Sigmoid colon (tissue), 7 donors: ENCODE measurements around the gene MAMDC2. TPM values are rescaled to one million over a fixed set of nuclear protein-coding genes. Genes with fewer than 3 reads are reported as not detected.

Source experiments
- DNase-seq: peaks from one replicate; pipeline ENCODE4 v3.0.0-alpha.2; 2019
- H3K27ac ChIP-seq, 4 donors: fragments of 200-600 bp; sonication (generic); one replicate each; pipeline ENCODE4 v1.5.1; 2016 to 2019; ENCODE audit warnings: mild to moderate bottlenecking in 1 of 4
- H3K27me3 ChIP-seq, 3 donors: fragments of 200-600 bp; sonication (generic); one replicate each; pipeline ENCODE4 v1.5.1; 2019; ENCODE audit warnings: mild to moderate bottlenecking in 1 of 3
- H3K36me3 ChIP-seq, 4 donors: fragments of 200-600 bp; sonication (generic); one replicate each; pipeline ENCODE4 v1.5.1; 2016 to 2019
- H3K4me1 ChIP-seq, 4 donors: fragments of 200-600 bp; sonication (generic); one replicate each; pipeline ENCODE4 v1.5.1; 2017 to 2019
- H3K4me3 ChIP-seq, 4 donors: fragments of 200-600 bp; sonication (generic); one replicate each; pipeline ENCODE4 v1.5.1; 2017 to 2019; ENCODE audit warnings: mild to moderate bottlenecking in 2 of 4, moderate library complexity in 1 of 4
- H3K9me3 ChIP-seq, 4 donors: fragments of 200-600 bp in 3 of 4; sonication (generic) in 3 of 4; one replicate each; pipeline versions ENCODE4 v1.5.1 to v1.6.1; 2013 to 2019
- CTCF ChIP-seq, 4 experiments: fragments of 450-650 bp in 3 of 4; fragments of 200-600 bp in 1 of 4; IDR thresholded peaks; one replicate each; pipeline ENCODE4 v1.5.1; 2016 to 2019; ENCODE audit warnings: antibody characterized with exemption in 4 of 4, mild to moderate bottlenecking in 3 of 4, moderate library complexity in 2 of 4
- EP300 ChIP-seq, 4 donors: sonication (generic); formaldehyde crosslinking; IDR thresholded peaks; one replicate each; pipeline ENCODE4 v1.6.1; 2017; ENCODE audit warnings: antibody characterized with exemption in 4 of 4
- POLR2A ChIP-seq, 2 donors: fragments of 450-650 bp; IDR thresholded peaks; one replicate each; pipeline ENCODE4 v1.6.1; 2016; ENCODE audit warnings: antibody characterized with exemption in 2 of 2, mild to moderate bottlenecking in 2 of 2, moderate library complexity in 2 of 2
- POLR2AphosphoS5 ChIP-seq, 4 donors: sonication (generic); formaldehyde crosslinking; IDR thresholded peaks; one replicate each; pipeline ENCODE4 v1.6.1; 2017; ENCODE audit warnings: antibody characterized with exemption in 4 of 4
- WGBS, 2 donors: extraction: QIAGEN DNeasy Blood & Tissue Kit; methylation state at CpG; one replicate each; pipeline ENCODE4 v1.1.7; 2013; 5-methylcytosine and 5-hydroxymethylcytosine counted together
- intact Hi-C: fragments of 100-400 bp; cut with DNase I; formaldehyde crosslinking; loops from one replicate; pipeline ENCODE4 v1.15.1; 2023
- polyA plus RNA-seq, 3 donors: library from polyadenylated mRNA; stranded (reverse); fragments of 200-250 nt; gene quantifications; one replicate each; pipeline ENCODE4 v1.2.3, GENCODE V29; 2013
- total RNA-seq, 4 donors: library from RNA; depleted of rRNA; stranded (reverse); fragments of >200 nt; gene quantifications; one replicate each; pipeline ENCODE4 v1.1.0, GENCODE V29; 2016
- donor health status: healthy with polysubstance abuse.
- donor health status: Bipolar disorder and iron deficiency.
- donor health status: healthy.

MAMDC2 gene
- total and polyA plus RNA-seq, 7 donors: 2.5 to 167 (median 89.9) TPM

- TF ChIP-seq POLR2A (IDR thresholded peaks at IDR 0.05) (no peak), POLR2AphosphoS5 (IDR thresholded peaks at IDR 0.05) (no peak), EP300 (IDR thresholded peaks at IDR 0.05) (no peak), CTCF (IDR thresholded peaks at IDR 0.05) (no peak)
- 5 to 8% methylated on average over 27 of the region's 27 CpGs for WGBS, 2 donors
- H3K9me3 ChIP-seq: no peaks in the 10 kb centered on the region
- H3K36me3 ChIP-seq: no peaks in the 10 kb centered on the region
- H3K27me3 ChIP-seq: no peaks in the 10 kb centered on the region
- peak overlapping the region; percentile 71 to 77 (median 74) for H3K4me3 ChIP-seq
- H3K4me1 ChIP-seq: peaks cover 0 to 69% (median 53%) of the 10 kb centered on the region in 4 donors
- intact Hi-C loops: loop anchor here (5.0 to 10.0 kb wide), 4 partner anchors 159 to 344 kb away; no protein-coding TSS in a partner anchor
- peak; percentile 64 for DNase-seq
- H3K27ac ChIP-seq: peak overlapping the region; percentile 90 to 95 (median 91)
Observed at GRCh38 chr9:70257991-70258691, 214.5 kb downstream of the MAMDC2 start.

- no peaks in the 10 kb centered on the region for H3K36me3 ChIP-seq
- peak within 1 kb of the TSS; percentile 71 to 77 (median 74) for H3K4me3 ChIP-seq
- intact Hi-C loops: loop anchor here (5.0 to 10.0 kb wide), 4 partner anchors 158 to 343 kb away; no protein-coding TSS in a partner anchor
- H3K9me3 ChIP-seq: no peaks in the 10 kb centered on the region
- no peaks in the 10 kb centered on the region for H3K27me3 ChIP-seq
- H3K27ac ChIP-seq: peak within 1 kb of the TSS; percentile 90 to 95 (median 91)
- H3K4me1 ChIP-seq: peaks cover 0 to 74% (median 57%) of the 10 kb centered on the region in 4 donors
- TF ChIP-seq POLR2A (IDR thresholded peaks at IDR 0.05): peak; percentile 91 to 95
- peak; percentile 96 to 99 (median 98) for TF ChIP-seq POLR2AphosphoS5 (IDR thresholded peaks at IDR 0.05)
- no peak for TF ChIP-seq EP300 (IDR thresholded peaks at IDR 0.05)
- TF ChIP-seq CTCF (IDR thresholded peaks at IDR 0.05): no peak
- peak; percentile 94 for DNase-seq
- 0% methylated on average over 75 of the region's 75 CpGs for WGBS, 2 donors
Observed at GRCh38 chr9:70258692-70259511, 215.3 kb downstream of the MAMDC2 start, which contains the start of gene SMC5. Gene SMC5 (plus strand): TSS chr9:70258978. CDS start chr9:70259079, 101 bp downstream.

- no peak for TF ChIP-seq POLR2AphosphoS5 (IDR thresholded peaks at IDR 0.05)
- TF ChIP-seq POLR2A (IDR thresholded peaks at IDR 0.05): no peak
- no peak for TF ChIP-seq EP300 (IDR thresholded peaks at IDR 0.05)
- no peak for TF ChIP-seq CTCF (IDR thresholded peaks at IDR 0.05)
- Histone ChIP-seq H3K4me1 (peaks cover 0 to 74% (median 57%) of the 10 kb centered on the region in 4 donors), H3K4me3 (peak overlapping the region; percentile 71 to 77 (median 74)), H3K27me3 (no peaks in the 10 kb centered on the region), H3K9me3 (no peaks in the 10 kb centered on the region), H3K27ac (peak overlapping the region; percentile 90 to 95 (median 91)), H3K36me3 (peaks cover 0 to 5% (median under 1%) of the 10 kb centered on the region in 4 donors)
- DNase-seq: no peak
- WGBS, 2 donors: 1 to 4% methylated on average over 10 of the region's 10 CpGs
- intact Hi-C loops: loop anchor here (5.0 to 10.0 kb wide), 4 partner anchors 158 to 343 kb away; no protein-coding TSS in a partner anchor
Observed at GRCh38 chr9:70259512-70259802, 215.8 kb downstream of the MAMDC2 start.

- Histone ChIP-seq H3K4me3 (peak overlapping the region; percentile 71 to 77 (median 74)), H3K27me3 (no peaks in the 10 kb centered on the region), H3K4me1 (peaks cover 0 to 74% (median 57%) of the 10 kb centered on the region in 4 donors), H3K9me3 (no peaks in the 10 kb centered on the region), H3K36me3 (peaks cover 0 to 11% (median 3%) of the 10 kb centered on the region in 4 donors), H3K27ac (peak overlapping the region in 2 of 4 donors; percentile 90 to 95)
- DNase-seq: peak; percentile 60
- intact Hi-C loops: no loop called here
- 59 to 88% methylated on average over 30 of the region's 30 CpGs for WGBS, 2 donors
- TF ChIP-seq CTCF (IDR thresholded peaks at IDR 0.05): no peak
- no peak for TF ChIP-seq EP300 (IDR thresholded peaks at IDR 0.05)
Observed at GRCh38 chr9:70260007-70260443, 216.4 kb downstream of the MAMDC2 start.
